ENCODE measurements around the gene RXFP2.

Gene RXFP2

DNA sequence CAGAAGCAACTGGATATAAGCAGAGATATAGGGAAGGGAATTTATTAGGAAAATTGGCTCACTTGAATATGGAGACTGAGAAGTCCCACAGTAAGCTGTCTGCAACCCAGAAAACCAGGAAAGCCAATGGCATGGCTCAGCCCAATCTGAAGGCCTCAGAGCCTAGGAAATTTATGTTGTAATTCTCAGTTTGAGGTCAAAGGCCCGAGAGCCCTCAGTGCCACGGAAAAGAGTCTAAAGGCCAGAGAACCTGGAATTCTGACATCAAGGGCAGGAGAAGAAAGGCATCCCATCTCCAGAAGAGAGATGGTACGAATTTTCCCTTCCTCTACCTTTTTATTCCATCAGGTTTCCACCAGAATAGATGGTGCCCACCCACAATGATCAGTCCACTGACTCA, 20.1 kb upstream of the RXFP2 start:
- TF ChIP-seq, protein P1, sequence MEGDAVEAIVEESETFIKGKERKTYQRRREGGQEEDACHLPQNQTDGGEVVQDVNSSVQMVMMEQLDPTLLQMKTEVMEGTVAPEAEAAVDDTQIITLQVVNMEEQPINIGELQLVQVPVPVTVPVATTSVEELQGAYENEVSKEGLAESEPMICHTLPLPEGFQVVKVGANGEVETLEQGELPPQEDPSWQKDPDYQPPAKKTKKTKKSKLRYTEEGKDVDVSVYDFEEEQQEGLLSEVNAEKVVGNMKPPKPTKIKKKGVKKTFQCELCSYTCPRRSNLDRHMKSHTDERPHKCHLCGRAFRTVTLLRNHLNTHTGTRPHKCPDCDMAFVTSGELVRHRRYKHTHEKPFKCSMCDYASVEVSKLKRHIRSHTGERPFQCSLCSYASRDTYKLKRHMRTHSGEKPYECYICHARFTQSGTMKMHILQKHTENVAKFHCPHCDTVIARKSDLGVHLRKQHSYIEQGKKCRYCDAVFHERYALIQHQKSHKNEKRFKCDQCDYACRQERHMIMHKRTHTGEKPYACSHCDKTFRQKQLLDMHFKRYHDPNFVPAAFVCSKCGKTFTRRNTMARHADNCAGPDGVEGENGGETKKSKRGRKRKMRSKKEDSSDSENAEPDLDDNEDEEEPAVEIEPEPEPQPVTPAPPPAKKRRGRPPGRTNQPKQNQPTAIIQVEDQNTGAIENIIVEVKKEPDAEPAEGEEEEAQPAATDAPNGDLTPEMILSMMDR (IDR thresholded peaks at IDR 0.05; ENCODE audit: low read length), result no peak
- TF ChIP-seq EZH2 (optimal IDR thresholded peaks at IDR 0.05; ENCODE audit: low read depth, low read length), result no peak
- no peak for TF ChIP-seq EZH2phosphoT487 (IDR thresholded peaks at IDR 0.05; ENCODE audit: low read length)
- H4K20me1 ChIP-seq (ENCODE audit: insufficient read depth, low read length), result no peaks in the 10 kb centered on the region
- no peaks in the 10 kb centered on the region for H3K27me3 ChIP-seq (replicated peaks; ENCODE audit: insufficient read depth, low read length)
- no peaks in the 10 kb centered on the region for H3K79me2 ChIP-seq (ENCODE audit: low read length)
- DNase-seq, result no peak
- no peak overlapping the region for H2AFZ ChIP-seq (ENCODE audit: low read length)
- H3K9ac ChIP-seq (ENCODE audit: low read length), result no peak overlapping the region
- no peaks in the 10 kb centered on the region for H3K9me3 ChIP-seq (replicated peaks; ENCODE audit: insufficient read depth, low read length)
- no peaks in the 10 kb centered on the region for H3K4me1 ChIP-seq (ENCODE audit: low read length)
- no peaks in the 10 kb centered on the region for H3F3A ChIP-seq (ENCODE audit: insufficient read depth, low read length)
- no peaks in the 10 kb centered on the region for H3K9me2 ChIP-seq (replicated peaks; ENCODE audit: insufficient read depth, low read length)
- H3K4me2 ChIP-seq (ENCODE audit: low read depth, low read length), result no peak overlapping the region
- no peaks in the 10 kb centered on the region for H3K36me3 ChIP-seq (replicated peaks; ENCODE audit: insufficient read depth, low read length)
- H3K27ac ChIP-seq (ENCODE audit: low read length), result no peak overlapping the region
- no peak overlapping the region for H3K4me3 ChIP-seq (ENCODE audit: low read length)

DNA sequence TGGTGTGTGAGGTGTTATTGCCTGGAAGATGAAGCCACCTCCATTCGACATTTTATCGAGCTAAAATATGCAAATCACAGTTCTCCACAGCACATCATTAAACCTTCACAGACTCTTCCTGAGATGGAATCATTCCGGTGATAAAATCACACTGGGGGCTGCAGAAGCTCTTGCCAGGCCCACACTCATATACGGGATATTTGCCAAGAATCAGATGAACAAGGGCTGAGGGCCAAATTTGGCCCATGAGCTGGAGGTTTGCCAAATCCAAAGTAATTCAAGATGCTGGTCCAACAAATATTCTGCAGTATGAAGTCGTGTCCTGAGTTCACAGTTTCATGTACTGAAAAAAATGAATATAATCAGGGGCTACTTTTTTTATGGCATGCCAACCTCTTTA, 16.7 kb upstream of the RXFP2 start:
- Histone ChIP-seq H3K4me1 (ENCODE audit: low read length) (no peaks in the 10 kb centered on the region), H3K79me2 (ENCODE audit: low read length) (no peaks in the 10 kb centered on the region), H4K20me1 (ENCODE audit: insufficient read depth, low read length) (no peaks in the 10 kb centered on the region), H3F3A (ENCODE audit: insufficient read depth, low read length) (no peaks in the 10 kb centered on the region), H3K4me3 (ENCODE audit: low read length) (no peak overlapping the region), H3K4me2 (ENCODE audit: low read depth, low read length) (no peak overlapping the region), H3K27ac (ENCODE audit: low read length) (no peak overlapping the region), H3K36me3 (replicated peaks; ENCODE audit: insufficient read depth, low read length) (no peaks in the 10 kb centered on the region), H3K27me3 (replicated peaks; ENCODE audit: insufficient read depth, low read length) (no peaks in the 10 kb centered on the region), H3K9ac (ENCODE audit: low read length) (no peak overlapping the region), H3K9me2 (replicated peaks; ENCODE audit: insufficient read depth, low read length) (no peaks in the 10 kb centered on the region), H2AFZ (ENCODE audit: low read length) (no peak overlapping the region), H3K9me3 (replicated peaks; ENCODE audit: insufficient read depth, low read length) (no peaks in the 10 kb centered on the region)
- TF ChIP-seq, protein P1 (IDR thresholded peaks at IDR 0.05; ENCODE audit: low read length), result no peak
- DNase-seq, result no peak

DNA sequence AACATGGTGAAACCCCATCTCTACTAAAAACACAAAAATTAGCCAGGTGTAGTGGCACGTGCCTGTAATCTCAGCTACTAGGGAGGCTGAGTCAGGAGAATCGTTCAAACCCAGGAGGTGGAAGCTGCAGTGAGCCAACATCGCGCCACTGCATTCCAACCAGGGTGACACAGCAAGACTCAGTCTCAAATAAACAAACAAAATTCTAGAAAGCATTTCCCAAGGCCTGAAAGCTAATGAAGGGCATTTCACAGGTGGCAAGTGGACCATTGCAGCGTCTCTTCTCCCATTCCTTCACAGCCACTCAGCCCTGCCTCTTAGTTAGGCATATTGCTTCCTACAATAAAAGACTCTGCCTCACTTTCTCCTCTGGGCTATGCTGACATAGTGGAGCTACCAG, 13.5 kb upstream of the RXFP2 start:
- H3K9me3 ChIP-seq (replicated peaks; ENCODE audit: insufficient read depth, low read length), result no peaks in the 10 kb centered on the region
- no peaks in the 10 kb centered on the region for H3K4me1 ChIP-seq (ENCODE audit: low read length)
- H4K20me1 ChIP-seq (ENCODE audit: insufficient read depth, low read length), result no peaks in the 10 kb centered on the region
- no peaks in the 10 kb centered on the region for H3K36me3 ChIP-seq (replicated peaks; ENCODE audit: insufficient read depth, low read length)
- H3K4me3 ChIP-seq (ENCODE audit: low read length), result no peak overlapping the region
- no peak overlapping the region for H3K4me2 ChIP-seq (ENCODE audit: low read depth, low read length)
- no peaks in the 10 kb centered on the region for H3K27me3 ChIP-seq (replicated peaks; ENCODE audit: insufficient read depth, low read length)
- no peaks in the 10 kb centered on the region for H3K79me2 ChIP-seq (ENCODE audit: low read length)
- H3K9me2 ChIP-seq (replicated peaks; ENCODE audit: insufficient read depth, low read length), result no peaks in the 10 kb centered on the region
- no peak for DNase-seq
- no peak overlapping the region for H2AFZ ChIP-seq (ENCODE audit: low read length)
- TF ChIP-seq, protein P1 (IDR thresholded peaks at IDR 0.05; ENCODE audit: low read length), result no peak
- TF ChIP-seq EZH2phosphoT487 (IDR thresholded peaks at IDR 0.05; ENCODE audit: low read length) (no peak), EZH2 (optimal IDR thresholded peaks at IDR 0.05; ENCODE audit: low read depth, low read length) (no peak)
- H3F3A ChIP-seq (ENCODE audit: insufficient read depth, low read length), result no peaks in the 10 kb centered on the region
- H3K27ac ChIP-seq (ENCODE audit: low read length), result no peak overlapping the region
- no peak overlapping the region for H3K9ac ChIP-seq (ENCODE audit: low read length)

DNA sequence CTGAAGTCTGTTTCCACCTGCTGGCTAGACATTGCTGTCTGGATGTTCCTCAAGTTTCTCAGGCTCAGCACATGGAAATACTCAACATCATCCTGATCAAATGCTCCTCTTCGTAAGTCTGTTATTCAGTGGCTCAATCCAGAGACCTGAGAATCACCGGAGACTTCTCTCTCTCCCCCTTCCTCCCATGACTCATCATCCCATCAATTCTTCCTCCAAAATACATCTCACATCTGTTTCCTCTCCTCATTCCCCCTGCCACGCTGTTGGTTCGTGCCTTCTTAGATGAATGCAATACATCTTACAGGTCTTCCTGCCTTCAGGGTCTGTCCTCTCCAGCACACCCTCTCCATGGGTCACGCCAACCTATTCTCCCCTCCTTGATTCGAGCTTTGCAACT, 7.4 kb upstream of the RXFP2 start:
- Histone ChIP-seq H3K4me1 (ENCODE audit: low read length) (no peaks in the 10 kb centered on the region), H3K79me2 (ENCODE audit: low read length) (no peaks in the 10 kb centered on the region), H3F3A (ENCODE audit: insufficient read depth, low read length) (no peaks in the 10 kb centered on the region), H2AFZ (ENCODE audit: low read length) (no peak overlapping the region), H3K9me3 (replicated peaks; ENCODE audit: insufficient read depth, low read length) (no peaks in the 10 kb centered on the region), H3K36me3 (replicated peaks; ENCODE audit: insufficient read depth, low read length) (no peaks in the 10 kb centered on the region), H3K4me3 (ENCODE audit: low read length) (no peak overlapping the region), H4K20me1 (ENCODE audit: insufficient read depth, low read length) (no peaks in the 10 kb centered on the region), H3K9ac (ENCODE audit: low read length) (no peak overlapping the region), H3K4me2 (ENCODE audit: low read depth, low read length) (no peak overlapping the region), H3K9me2 (replicated peaks; ENCODE audit: insufficient read depth, low read length) (no peaks in the 10 kb centered on the region), H3K27me3 (replicated peaks; ENCODE audit: insufficient read depth, low read length) (no peaks in the 10 kb centered on the region), H3K27ac (ENCODE audit: low read length) (no peak overlapping the region)
- TF ChIP-seq, protein P1 (IDR thresholded peaks at IDR 0.05; ENCODE audit: low read length), result no peak
- TF ChIP-seq EZH2phosphoT487 (IDR thresholded peaks at IDR 0.05; ENCODE audit: low read length) (no peak), EZH2 (optimal IDR thresholded peaks at IDR 0.05; ENCODE audit: low read depth, low read length) (no peak)
- DNase-seq, result no peak

All from MM.1S (cell line).